ENCODE results near the gene ZNF544. TPM values are rescaled to one million over a fixed set of nuclear protein-coding genes. Genes with fewer than 3 reads are reported as not detected.
"Not testable (repeated sequence)": the region's sequence is repeated elsewhere in the genome, so short reads cannot be mapped to it uniquely, and the experiment has no call there.

The ZNF544 gene
- total RNA-seq, 1 donor from 2014 or later = 22.6 TPM

DNA sequence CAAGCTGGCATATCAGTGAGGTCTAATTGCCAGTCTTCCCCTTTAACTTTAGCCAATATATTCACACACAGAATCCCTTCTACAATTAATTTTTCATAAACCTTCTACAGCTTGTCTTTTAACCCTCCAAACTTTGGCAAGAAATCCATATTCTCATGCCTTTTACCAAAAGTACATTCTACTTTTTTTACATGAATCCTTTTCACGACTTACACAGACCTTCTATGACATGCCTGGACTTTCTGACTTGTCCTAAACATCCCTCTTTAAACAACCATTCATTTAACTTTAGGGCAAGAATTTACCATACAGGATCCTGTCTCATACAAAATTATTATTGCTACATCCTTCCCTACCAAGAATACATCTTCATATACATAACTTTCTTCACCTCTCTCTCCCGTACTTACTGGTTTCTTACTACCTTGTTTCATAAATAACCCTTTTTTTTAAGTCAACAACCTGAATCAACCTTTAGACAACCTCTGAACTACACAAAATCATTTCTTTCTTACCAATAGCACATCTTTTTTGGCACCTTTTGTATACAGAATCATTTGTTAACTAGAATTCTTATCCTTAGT is 23.5 kb downstream of the ZNF544 start:
- Histone ChIP-seq H3K36me3 (peaks cover 43% of the 10 kb centered on the region), H3K4me3 (no peak overlapping the region), H3K9me3 (peaks cover 100% of the 10 kb centered on the region), H3K4me1 (no peaks in the 10 kb centered on the region), H3K27me3 (ENCODE audit: low read depth) (no peaks in the 10 kb centered on the region), H3K27ac (no peak overlapping the region)
- TF ChIP-seq, protein P1, sequence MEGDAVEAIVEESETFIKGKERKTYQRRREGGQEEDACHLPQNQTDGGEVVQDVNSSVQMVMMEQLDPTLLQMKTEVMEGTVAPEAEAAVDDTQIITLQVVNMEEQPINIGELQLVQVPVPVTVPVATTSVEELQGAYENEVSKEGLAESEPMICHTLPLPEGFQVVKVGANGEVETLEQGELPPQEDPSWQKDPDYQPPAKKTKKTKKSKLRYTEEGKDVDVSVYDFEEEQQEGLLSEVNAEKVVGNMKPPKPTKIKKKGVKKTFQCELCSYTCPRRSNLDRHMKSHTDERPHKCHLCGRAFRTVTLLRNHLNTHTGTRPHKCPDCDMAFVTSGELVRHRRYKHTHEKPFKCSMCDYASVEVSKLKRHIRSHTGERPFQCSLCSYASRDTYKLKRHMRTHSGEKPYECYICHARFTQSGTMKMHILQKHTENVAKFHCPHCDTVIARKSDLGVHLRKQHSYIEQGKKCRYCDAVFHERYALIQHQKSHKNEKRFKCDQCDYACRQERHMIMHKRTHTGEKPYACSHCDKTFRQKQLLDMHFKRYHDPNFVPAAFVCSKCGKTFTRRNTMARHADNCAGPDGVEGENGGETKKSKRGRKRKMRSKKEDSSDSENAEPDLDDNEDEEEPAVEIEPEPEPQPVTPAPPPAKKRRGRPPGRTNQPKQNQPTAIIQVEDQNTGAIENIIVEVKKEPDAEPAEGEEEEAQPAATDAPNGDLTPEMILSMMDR (IDR thresholded peaks at IDR 0.05) = no peak
- intact Hi-C loops (cut with DNase I) = no loop called here
- no peak for DNase-seq
- no peak for ATAC-seq

DNA sequence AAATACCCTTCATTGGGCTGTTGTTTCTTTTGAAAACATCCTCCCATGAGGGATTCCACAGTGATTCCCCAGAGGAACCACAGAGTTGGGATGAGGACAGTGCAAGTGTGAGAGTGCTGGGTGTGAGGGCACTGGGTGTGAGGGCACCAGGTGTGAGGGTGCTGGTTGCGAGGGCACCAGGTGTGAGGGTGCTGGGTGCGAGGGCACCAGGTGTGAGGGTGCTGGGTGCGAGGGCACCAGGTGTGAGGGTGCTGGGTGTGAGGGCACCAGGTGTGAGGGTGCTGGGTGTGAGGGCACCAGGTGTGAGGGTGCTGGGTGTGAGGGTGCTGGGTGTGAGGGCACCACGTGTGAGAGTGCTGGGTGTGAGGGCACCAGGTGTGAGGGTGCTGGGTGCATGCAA is 29.5 kb downstream of the ZNF544 start:
- DNase-seq; H3K4me3 ChIP-seq; intact Hi-C loops (cut with DNase I); H3K27me3 ChIP-seq (ENCODE audit: low read depth); H3K4me1 ChIP-seq; H3K27ac ChIP-seq; ATAC-seq: not testable (repeated sequence)
- peaks cover 99% of the 10 kb centered on the region for H3K9me3 ChIP-seq
- H3K36me3 ChIP-seq = peaks cover 13% of the 10 kb centered on the region

DNA sequence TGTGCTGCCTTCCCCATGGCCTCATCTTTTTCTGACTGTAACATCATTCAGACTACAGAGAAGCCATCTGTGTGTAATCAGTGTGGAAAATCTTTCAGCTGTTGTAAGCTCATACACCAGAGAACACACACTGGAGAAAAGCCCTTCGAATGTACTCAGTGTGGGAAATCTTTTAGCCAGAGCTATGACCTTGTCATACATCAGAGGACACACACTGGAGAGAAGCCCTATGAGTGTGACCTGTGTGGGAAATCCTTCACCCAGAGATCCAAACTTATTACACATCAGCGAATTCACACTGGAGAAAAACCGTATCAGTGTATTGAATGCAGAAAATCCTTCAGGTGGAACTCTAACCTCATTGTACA is 32.9 kb downstream of the ZNF544 start:
- no peaks in the 10 kb centered on the region for H3K27me3 ChIP-seq (ENCODE audit: low read depth)
- intact Hi-C loops (cut with DNase I) = no loop called here
- no peak overlapping the region for H3K27ac ChIP-seq
- DNase-seq (no peak), ATAC-seq (no peak)
- H3K4me3 ChIP-seq = no peak overlapping the region
- TF ChIP-seq, protein P1 (IDR thresholded peaks at IDR 0.05) = no peak
- H3K4me1 ChIP-seq = no peaks in the 10 kb centered on the region
- peaks cover 99% of the 10 kb centered on the region for H3K9me3 ChIP-seq
- H3K36me3 ChIP-seq = peaks cover 3% of the 10 kb centered on the region

DNA sequence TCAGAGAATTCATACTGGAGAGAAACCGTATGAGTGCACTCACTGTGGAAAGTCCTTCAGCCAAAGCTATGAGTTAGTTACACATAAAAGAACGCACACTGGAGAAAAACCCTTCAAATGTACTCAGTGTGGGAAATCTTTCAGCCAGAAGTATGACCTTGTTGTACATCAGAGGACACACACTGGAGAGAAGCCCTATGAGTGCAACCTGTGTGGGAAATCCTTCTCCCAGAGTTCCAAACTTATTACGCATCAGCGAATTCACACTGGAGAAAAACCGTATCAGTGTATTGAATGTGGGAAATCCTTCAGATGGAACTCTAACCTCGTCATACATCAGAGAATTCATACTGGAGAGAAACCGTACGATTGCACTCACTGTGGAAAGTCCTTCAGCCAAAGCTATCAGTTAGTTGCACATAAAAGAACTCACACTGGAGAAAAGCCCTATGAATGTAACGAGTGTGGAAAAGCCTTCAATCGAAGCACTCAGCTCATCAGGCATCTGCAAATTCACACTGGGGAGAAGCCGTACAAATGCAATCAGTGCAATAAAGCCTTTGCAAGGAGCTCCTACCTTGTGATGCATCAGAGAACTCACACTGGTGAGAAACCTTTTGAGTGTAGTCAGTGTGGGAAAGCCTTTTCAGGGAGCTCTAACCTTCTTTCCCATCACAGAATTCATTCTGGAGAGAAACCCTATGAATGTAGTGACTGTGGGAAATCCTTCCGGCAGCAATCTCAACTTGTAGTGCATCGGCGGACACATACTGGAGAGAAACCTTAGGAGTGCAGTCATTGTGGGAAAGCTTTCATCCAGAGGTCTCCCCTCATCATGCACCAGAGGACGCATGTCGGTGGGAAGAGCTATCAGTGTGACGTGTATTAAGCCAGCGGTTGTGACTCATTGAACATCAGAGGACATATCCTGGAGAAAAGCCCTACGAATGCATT is 33.5 kb downstream of the ZNF544 start:
- DNase-seq (no peak), ATAC-seq (no peak)
- Histone ChIP-seq H3K9me3 (peaks cover 99% of the 10 kb centered on the region), H3K4me3 (no peak overlapping the region), H3K27me3 (ENCODE audit: low read depth) (no peaks in the 10 kb centered on the region), H3K36me3 (peaks cover 3% of the 10 kb centered on the region), H3K27ac (no peak overlapping the region), H3K4me1 (no peaks in the 10 kb centered on the region)
- intact Hi-C loops (cut with DNase I) = no loop called here
- TF ChIP-seq, protein P1 (IDR thresholded peaks at IDR 0.05) = no peak

DNA sequence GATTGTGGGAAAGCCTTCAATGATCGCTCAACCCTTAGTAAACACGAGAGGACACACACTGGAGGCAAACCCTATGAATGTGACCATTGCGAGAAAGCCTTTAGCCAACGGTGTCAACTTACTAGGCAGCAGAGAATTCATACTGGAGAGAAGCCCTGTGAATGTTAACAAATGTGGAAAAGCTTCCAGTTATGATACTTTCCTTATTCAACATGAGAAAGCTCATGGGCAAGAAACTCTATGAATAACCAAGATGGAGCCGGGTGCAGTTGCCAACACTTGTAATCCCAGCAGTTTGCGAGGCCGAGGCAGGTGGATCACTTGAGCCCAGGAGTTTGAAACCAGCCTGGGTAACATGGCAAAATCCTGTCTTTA is 34.2 kb downstream of the ZNF544 start:
- TF ChIP-seq, protein P1 (IDR thresholded peaks at IDR 0.05) = no peak
- H3K4me1 ChIP-seq = no peaks in the 10 kb centered on the region
- no peak for ATAC-seq
- peaks cover 3% of the 10 kb centered on the region for H3K36me3 ChIP-seq
- no peak overlapping the region for H3K27ac ChIP-seq
- no peaks in the 10 kb centered on the region for H3K27me3 ChIP-seq (ENCODE audit: low read depth)
- H3K9me3 ChIP-seq = peaks cover 99% of the 10 kb centered on the region
- intact Hi-C loops (cut with DNase I) = no loop called here
- no peak overlapping the region for H3K4me3 ChIP-seq
- DNase-seq = no peak

DNA sequence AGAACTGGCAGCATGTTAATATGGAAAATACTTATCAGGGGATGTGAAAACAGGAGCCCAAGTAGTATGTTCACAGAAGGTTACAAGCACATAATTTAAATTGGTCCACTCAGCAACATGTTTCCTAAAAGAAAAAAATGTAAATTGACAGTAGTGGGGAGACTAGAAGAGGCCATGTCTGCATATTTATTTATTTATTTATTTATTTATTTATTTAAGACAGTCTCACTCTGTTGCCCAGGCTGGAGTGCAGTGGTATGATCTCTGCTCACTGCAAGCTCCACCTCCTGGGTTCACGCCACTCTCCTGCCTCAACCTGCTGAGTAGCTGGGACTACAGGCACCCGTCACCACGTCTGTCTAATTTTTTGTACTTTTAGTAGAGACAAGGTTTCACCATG is 36.4 kb downstream of the ZNF544 start:
- H3K27ac ChIP-seq = no peak overlapping the region
- DNase-seq (no peak), ATAC-seq (no peak)
- TF ChIP-seq, protein P1 (IDR thresholded peaks at IDR 0.05) = no peak
- no peaks in the 10 kb centered on the region for H3K4me1 ChIP-seq
- no peak overlapping the region for H3K4me3 ChIP-seq
- H3K27me3 ChIP-seq (ENCODE audit: low read depth) = no peaks in the 10 kb centered on the region
- intact Hi-C loops (cut with DNase I) = no loop called here
- peaks cover 3% of the 10 kb centered on the region for H3K36me3 ChIP-seq
- peaks cover 100% of the 10 kb centered on the region for H3K9me3 ChIP-seq

Data from lower lobe of right lung (tissue), 2 donors.